Gastrocnemius medialis (tissue), 4 donors: ENCODE data around the gene CFAP221. TPM values are rescaled to one million over a fixed set of nuclear protein-coding genes. Genes with fewer than 3 reads are reported as not detected.

Source experiments
- ATAC-seq, 2 donors: fragments of 150-250 bp; one replicate each; pipeline ENCODE4 v1.9.1; 2016
- DNase-seq, 2 donors: peaks; one replicate each; pipeline ENCODE4 v3.0.0-alpha.2; 2019
- H3K27ac ChIP-seq, 4 donors: fragments of 200-600 bp; sonication (generic); 1 replicate in 1 of 4; 2 replicates in 3 of 4; pipeline ENCODE4 v1.5.1; 2016 to 2018; ENCODE audit warnings: mild to moderate bottlenecking in 2 of 4, moderate library complexity in 1 of 4
- H3K27me3 ChIP-seq, 3 donors: fragments of 200-600 bp; sonication (generic) in 2 of 3; 1 replicate in 1 of 3; 2 replicates in 2 of 3; pipeline versions ENCODE4 v1.5.1 to v1.6.0; 2016 to 2019; ENCODE audit warnings: mild to moderate bottlenecking in 1 of 3, moderate library complexity in 1 of 3
- H3K36me3 ChIP-seq, 2 donors: fragments of 200-600 bp; sonication (generic) in 1 of 2; one replicate each; pipeline ENCODE4 v1.5.1; 2017 to 2018
- H3K4me1 ChIP-seq, 2 donors: fragments of 200-600 bp; sonication (generic) in 1 of 2; one replicate each; pipeline ENCODE4 v1.5.1; 2016 to 2017; ENCODE audit warnings: mild to moderate bottlenecking in 2 of 2
- H3K4me3 ChIP-seq, 4 donors: fragments of 200-600 bp; sonication (generic) in 3 of 4; 1 replicate in 1 of 4; 2 replicates in 3 of 4; pipeline ENCODE4 v1.5.1; 2016 to 2019; ENCODE audit warnings: mild to moderate bottlenecking in 2 of 4
- H3K9me3 ChIP-seq, 3 donors: fragments of 200-600 bp; sonication (generic) in 2 of 3; 1 replicate in 1 of 3; 2 replicates in 2 of 3; pipeline ENCODE4 v1.5.1; 2016 to 2019
- POLR2A ChIP-seq, 2 donors: fragments of 450-650 bp; IDR thresholded peaks; one replicate each; pipeline ENCODE4 v1.6.1; 2017; ENCODE audit warnings: antibody characterized with exemption in 2 of 2, mild to moderate bottlenecking in 2 of 2, moderate library complexity in 2 of 2
- in situ Hi-C, 4 donors: fragments of 200-750 bp; cut with MboI; loops; one replicate each; pipeline versions ENCODE4 v1.15.0 to v1.8.0; 2017; ENCODE audit warnings: low sequenced_read_pairs in 4 of 4
- intact Hi-C: fragments of 100-400 bp; cut with DNase I; formaldehyde crosslinking; loops from one replicate; pipeline ENCODE4 v1.15.1; 2023; ENCODE audit warnings: low total_unique reads
- total RNA-seq, 4 donors: library from RNA; depleted of rRNA; stranded (reverse); fragments of >200 nt; gene quantifications; one replicate each; pipeline versions ENCODE4 v1.1.0 to v1.2.3, GENCODE V29; 2016
- TF ChIP-seq, protein P1 (sequence below), 5 experiments: fragments of 450-650 bp in 3 of 5; fragments of 200-600 bp in 2 of 5; sonication (generic) in 2 of 5; IDR thresholded peaks in 4 of 5; conservative IDR thresholded peaks in 1 of 5; 1 replicate in 4 of 5; 2 replicates in 1 of 5; pipeline ENCODE4 v1.5.1; 2016 to 2019; ENCODE audit warnings: antibody characterized with exemption in 5 of 5, mild to moderate bottlenecking in 3 of 5, moderate library complexity in 3 of 5

CFAP221 gene
- total RNA-seq, 4 donors from 2014 or later: not detected

DNA sequence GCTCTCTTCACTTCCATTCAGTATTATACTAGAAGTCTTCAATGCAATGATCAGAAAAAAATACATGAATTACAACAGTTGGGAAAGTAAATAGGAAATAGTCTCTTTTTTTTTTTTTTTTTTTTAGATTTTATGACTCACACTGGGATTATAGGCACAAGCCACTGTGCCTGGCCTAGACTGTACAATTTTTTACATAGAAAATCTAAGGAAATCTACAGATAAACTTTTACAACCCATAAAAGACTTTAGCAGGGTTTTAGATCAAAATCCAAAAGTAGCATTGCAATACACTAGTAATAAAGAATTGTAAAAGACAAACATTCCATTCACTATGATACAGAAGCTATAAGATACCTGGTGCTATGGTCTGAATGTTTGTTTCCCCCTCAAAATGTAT is 39.0 kb downstream of the CFAP221 start:
- Histone ChIP-seq H3K4me3 (no peak overlapping the region), H3K36me3 (no peaks in the 10 kb centered on the region), H3K27ac (no peak overlapping the region), H3K4me1 (no peaks in the 10 kb centered on the region), H3K27me3 (no peaks in the 10 kb centered on the region), H3K9me3 (no peaks in the 10 kb centered on the region)
- in situ Hi-C loops: no loop called here
- no peak for ATAC-seq
- intact Hi-C loops: no loop called here
- DNase-seq: no peak
- TF ChIP-seq, protein P1, sequence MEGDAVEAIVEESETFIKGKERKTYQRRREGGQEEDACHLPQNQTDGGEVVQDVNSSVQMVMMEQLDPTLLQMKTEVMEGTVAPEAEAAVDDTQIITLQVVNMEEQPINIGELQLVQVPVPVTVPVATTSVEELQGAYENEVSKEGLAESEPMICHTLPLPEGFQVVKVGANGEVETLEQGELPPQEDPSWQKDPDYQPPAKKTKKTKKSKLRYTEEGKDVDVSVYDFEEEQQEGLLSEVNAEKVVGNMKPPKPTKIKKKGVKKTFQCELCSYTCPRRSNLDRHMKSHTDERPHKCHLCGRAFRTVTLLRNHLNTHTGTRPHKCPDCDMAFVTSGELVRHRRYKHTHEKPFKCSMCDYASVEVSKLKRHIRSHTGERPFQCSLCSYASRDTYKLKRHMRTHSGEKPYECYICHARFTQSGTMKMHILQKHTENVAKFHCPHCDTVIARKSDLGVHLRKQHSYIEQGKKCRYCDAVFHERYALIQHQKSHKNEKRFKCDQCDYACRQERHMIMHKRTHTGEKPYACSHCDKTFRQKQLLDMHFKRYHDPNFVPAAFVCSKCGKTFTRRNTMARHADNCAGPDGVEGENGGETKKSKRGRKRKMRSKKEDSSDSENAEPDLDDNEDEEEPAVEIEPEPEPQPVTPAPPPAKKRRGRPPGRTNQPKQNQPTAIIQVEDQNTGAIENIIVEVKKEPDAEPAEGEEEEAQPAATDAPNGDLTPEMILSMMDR (IDR thresholded peaks at IDR 0.05 in 4 of 5, conservative IDR thresholded peaks at IDR 0.05 in 1 of 5): no peak
- no peak for TF ChIP-seq POLR2A (IDR thresholded peaks at IDR 0.05)

DNA sequence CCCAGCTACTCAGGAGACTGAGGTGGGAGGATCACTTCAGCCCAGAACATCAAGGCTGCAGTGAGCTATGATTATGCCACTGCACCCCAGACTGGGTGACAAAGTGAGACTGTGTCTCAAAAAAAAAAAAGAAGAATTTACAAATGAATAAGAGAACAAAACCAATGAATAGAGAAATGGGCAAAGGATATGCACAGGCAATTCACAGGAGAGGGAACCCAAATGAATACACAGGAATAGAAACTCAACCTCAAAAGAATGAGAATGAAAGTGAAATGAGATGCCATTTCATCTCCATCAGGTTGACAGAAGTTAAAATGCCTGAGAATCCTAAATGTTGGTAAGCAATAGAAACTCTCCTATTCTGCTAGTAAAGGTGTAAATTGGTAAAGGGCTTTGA is 40.2 kb downstream of the CFAP221 start:
- TF ChIP-seq, protein P1 (IDR thresholded peaks at IDR 0.05 in 4 of 5, conservative IDR thresholded peaks at IDR 0.05 in 1 of 5): no peak
- no peak for TF ChIP-seq POLR2A (IDR thresholded peaks at IDR 0.05)
- intact Hi-C loops (no loop called here), in situ Hi-C loops (no loop called here)
- no peaks in the 10 kb centered on the region for H3K27me3 ChIP-seq
- no peak for DNase-seq
- no peaks in the 10 kb centered on the region for H3K36me3 ChIP-seq
- H3K27ac ChIP-seq: no peak overlapping the region
- H3K4me1 ChIP-seq: no peaks in the 10 kb centered on the region
- H3K4me3 ChIP-seq: no peak overlapping the region
- ATAC-seq: no peak
- H3K9me3 ChIP-seq: no peaks in the 10 kb centered on the region

DNA sequence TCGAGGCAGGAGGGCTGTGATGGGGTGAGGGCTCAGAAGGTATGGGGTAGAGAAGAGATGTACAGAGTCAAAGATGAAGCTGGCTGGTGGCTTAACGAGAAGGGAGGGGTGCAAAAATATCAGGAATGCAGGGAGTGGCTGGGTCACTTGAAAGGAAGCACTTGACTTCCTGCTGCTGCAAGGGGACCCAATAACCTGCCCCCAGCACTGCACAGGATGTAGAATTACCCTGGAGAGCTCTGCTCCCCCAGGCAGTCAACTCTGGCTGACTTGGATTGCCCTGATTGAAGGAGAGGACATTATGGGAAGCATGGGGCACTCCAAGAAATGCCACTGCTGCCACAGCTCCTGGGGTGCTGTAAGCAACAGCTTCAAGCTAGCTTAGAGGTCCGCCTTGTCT is 41.8 kb downstream of the CFAP221 start:
- Histone ChIP-seq H3K36me3 (no peaks in the 10 kb centered on the region), H3K9me3 (no peaks in the 10 kb centered on the region), H3K4me3 (no peak overlapping the region), H3K4me1 (no peaks in the 10 kb centered on the region), H3K27ac (no peak overlapping the region), H3K27me3 (no peaks in the 10 kb centered on the region)
- no peak for TF ChIP-seq POLR2A (IDR thresholded peaks at IDR 0.05)
- TF ChIP-seq, protein P1 (IDR thresholded peaks at IDR 0.05 in 4 of 5, conservative IDR thresholded peaks at IDR 0.05 in 1 of 5): no peak
- no peak for DNase-seq
- ATAC-seq: no peak
- intact Hi-C loops: no loop called here
- in situ Hi-C loops: no loop called here

DNA sequence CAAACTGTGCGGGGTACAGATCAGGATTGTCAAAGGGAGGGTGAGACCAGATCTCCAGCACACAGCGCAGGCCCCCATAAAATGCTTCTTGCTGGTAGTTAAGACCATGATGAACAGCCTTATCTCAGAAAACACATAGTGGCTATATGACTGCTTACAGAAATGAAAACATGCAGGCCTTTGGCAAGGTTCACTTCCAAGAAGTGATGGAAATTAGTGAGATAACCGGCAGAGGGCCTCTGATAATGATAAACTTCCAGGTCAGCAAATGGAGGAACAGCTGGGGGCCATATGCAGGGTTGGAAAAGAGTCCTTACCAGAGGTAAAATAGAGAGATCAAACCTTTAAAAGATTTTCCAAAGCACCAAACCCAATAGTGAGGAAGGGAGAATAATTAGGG is 46.6 kb downstream of the CFAP221 start:
- no peaks in the 10 kb centered on the region for H3K4me1 ChIP-seq
- intact Hi-C loops (no loop called here), in situ Hi-C loops (no loop called here)
- no peak for TF ChIP-seq POLR2A (IDR thresholded peaks at IDR 0.05)
- TF ChIP-seq, protein P1 (IDR thresholded peaks at IDR 0.05 in 4 of 5, conservative IDR thresholded peaks at IDR 0.05 in 1 of 5): no peak
- H3K4me3 ChIP-seq: no peak overlapping the region
- no peak overlapping the region for H3K27ac ChIP-seq
- no peak for DNase-seq
- ATAC-seq: no peak
- H3K27me3 ChIP-seq: no peaks in the 10 kb centered on the region
- no peaks in the 10 kb centered on the region for H3K36me3 ChIP-seq
- no peaks in the 10 kb centered on the region for H3K9me3 ChIP-seq

DNA sequence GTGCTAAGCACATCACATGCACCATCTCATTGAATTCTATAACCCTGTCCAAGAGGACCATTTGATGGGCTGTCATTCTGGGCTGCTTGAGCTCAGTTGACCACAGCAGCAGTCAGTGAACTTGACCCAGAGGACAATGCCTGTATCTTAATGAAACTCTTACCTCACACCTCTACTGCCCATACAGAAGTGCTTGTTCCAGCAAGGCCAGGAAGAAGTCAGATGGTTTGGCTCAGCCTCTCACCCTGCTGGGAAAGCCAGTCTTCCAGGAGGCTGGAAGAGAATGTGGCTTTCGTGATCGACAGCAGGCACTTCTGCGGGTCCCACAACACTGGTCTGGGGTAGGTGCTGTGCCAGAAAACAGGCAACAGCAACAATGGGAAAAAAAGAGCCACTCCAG is 47.3 kb downstream of the CFAP221 start:
- intact Hi-C loops: no loop called here
- no peak for ATAC-seq
- H3K27ac ChIP-seq: no peak overlapping the region

More for the DNA sequence above, 47.3 kb downstream of the CFAP221 start:
- H3K4me1 ChIP-seq: no peaks in the 10 kb centered on the region
- no peak for TF ChIP-seq POLR2A (IDR thresholded peaks at IDR 0.05)
- TF ChIP-seq, protein P1 (IDR thresholded peaks at IDR 0.05 in 4 of 5, conservative IDR thresholded peaks at IDR 0.05 in 1 of 5): no peak
- H3K4me3 ChIP-seq: no peak overlapping the region
- DNase-seq: no peak
- no peaks in the 10 kb centered on the region for H3K9me3 ChIP-seq
- in situ Hi-C loops: no loop called here
- no peaks in the 10 kb centered on the region for H3K36me3 ChIP-seq
- no peaks in the 10 kb centered on the region for H3K27me3 ChIP-seq
